ENCODE data around the gene FOXD2.

DNA sequence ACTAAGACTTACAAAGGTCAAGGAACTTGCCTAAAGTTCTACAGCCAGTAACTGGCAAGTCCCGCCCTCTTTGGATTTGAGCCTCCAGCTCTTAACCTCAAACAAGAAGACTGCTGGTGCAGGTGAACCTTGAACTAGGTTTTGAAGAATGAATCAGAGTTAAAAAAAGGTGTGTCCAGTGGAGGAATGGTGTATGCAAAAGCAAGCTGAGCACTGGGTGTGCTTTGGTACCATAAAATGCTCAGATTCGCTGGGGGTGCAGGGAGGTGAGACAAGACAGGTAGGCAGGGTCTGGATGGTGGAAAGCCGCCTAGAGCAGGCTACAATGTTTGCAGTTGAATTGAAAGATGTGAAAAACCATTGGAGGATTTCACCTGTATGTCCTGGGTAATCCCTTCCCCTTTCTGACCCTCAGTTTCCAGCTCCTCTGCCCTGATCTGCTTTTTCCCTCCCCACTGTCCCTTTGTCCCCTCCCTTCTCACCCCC lies 39.8 kb downstream of the FOXD2 start:
- no peak for TF ChIP-seq FOXM1 (IDR thresholded peaks at IDR 0.05; ENCODE audit: borderline replicate concordance, low read depth)
- TF ChIP-seq RAD21 (IDR thresholded peaks at IDR 0.05; ENCODE audit: low read depth): no peak
- TF ChIP-seq, protein P1, sequence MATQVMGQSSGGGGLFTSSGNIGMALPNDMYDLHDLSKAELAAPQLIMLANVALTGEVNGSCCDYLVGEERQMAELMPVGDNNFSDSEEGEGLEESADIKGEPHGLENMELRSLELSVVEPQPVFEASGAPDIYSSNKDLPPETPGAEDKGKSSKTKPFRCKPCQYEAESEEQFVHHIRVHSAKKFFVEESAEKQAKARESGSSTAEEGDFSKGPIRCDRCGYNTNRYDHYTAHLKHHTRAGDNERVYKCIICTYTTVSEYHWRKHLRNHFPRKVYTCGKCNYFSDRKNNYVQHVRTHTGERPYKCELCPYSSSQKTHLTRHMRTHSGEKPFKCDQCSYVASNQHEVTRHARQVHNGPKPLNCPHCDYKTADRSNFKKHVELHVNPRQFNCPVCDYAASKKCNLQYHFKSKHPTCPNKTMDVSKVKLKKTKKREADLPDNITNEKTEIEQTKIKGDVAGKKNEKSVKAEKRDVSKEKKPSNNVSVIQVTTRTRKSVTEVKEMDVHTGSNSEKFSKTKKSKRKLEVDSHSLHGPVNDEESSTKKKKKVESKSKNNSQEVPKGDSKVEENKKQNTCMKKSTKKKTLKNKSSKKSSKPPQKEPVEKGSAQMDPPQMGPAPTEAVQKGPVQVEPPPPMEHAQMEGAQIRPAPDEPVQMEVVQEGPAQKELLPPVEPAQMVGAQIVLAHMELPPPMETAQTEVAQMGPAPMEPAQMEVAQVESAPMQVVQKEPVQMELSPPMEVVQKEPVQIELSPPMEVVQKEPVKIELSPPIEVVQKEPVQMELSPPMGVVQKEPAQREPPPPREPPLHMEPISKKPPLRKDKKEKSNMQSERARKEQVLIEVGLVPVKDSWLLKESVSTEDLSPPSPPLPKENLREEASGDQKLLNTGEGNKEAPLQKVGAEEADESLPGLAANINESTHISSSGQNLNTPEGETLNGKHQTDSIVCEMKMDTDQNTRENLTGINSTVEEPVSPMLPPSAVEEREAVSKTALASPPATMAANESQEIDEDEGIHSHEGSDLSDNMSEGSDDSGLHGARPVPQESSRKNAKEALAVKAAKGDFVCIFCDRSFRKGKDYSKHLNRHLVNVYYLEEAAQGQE (IDR thresholded peaks at IDR 0.05; ENCODE audit: low read depth): no peak
- TF ChIP-seq ZBTB7A (IDR thresholded peaks at IDR 0.05; ENCODE audit: low read depth): no peak
- TF ChIP-seq EP300 (IDR thresholded peaks at IDR 0.05; ENCODE audit: borderline replicate concordance): no peak
- no peak for TF ChIP-seq TAF1 (IDR thresholded peaks at IDR 0.05; ENCODE audit: low read depth)
- TF ChIP-seq CREB1 (IDR thresholded peaks at IDR 0.05; ENCODE audit: low read depth): no peak
- no peak for TF ChIP-seq EGR1 (IDR thresholded peaks at IDR 0.05)
- TF ChIP-seq, protein P2, sequence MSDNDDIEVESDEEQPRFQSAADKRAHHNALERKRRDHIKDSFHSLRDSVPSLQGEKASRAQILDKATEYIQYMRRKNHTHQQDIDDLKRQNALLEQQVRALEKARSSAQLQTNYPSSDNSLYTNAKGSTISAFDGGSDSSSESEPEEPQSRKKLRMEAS (IDR thresholded peaks at IDR 0.05): no peak
- no peak for TF ChIP-seq YY1 (IDR thresholded peaks at IDR 0.05; ENCODE audit: low read depth)
- TF ChIP-seq CEBPB (IDR thresholded peaks at IDR 0.05): no peak
- TF ChIP-seq TCF12 (IDR thresholded peaks at IDR 0.05; ENCODE audit: low read depth): no peak
- no peak for TF ChIP-seq NFIC (IDR thresholded peaks at IDR 0.05)
